Embryonic facial prominence (tissue), 1 donor: ENCODE data around the gene CLSTN2.

Experiments
- DNase-seq: peaks from one replicate; pipeline ENCODE4 v3.0.0-alpha.2; 2016; ENCODE audit errors: extremely low spot score

CLSTN2 gene

GRCh38 chr3:139941580-139941979, 6.6 kb downstream of the CLSTN2 start:
- DNase-seq, result no peak

GRCh38 chr3:139944256-139944910, 9.4 kb downstream of the CLSTN2 start:
- DNase-seq, result no peak

GRCh38 chr3:139945386-139945785, 10.4 kb downstream of the CLSTN2 start:
- DNase-seq, result no peak

GRCh38 chr3:139945942-139946341, 11.0 kb downstream of the CLSTN2 start:
- no peak for DNase-seq

- DNase-seq, result no peak
Measured at GRCh38 chr3:139948467-139948866, 13.5 kb downstream of the CLSTN2 start.

GRCh38 chr3:139948898-139949297, 13.9 kb downstream of the CLSTN2 start:
- DNase-seq, result no peak

GRCh38 chr3:139953131-139953910, 18.3 kb downstream of the CLSTN2 start:
- no peak for DNase-seq

- DNase-seq, result no peak
Measured at GRCh38 chr3:139954146-139954860, 19.3 kb downstream of the CLSTN2 start.

- DNase-seq, result no peak
Measured at GRCh38 chr3:139957844-139958243, 22.9 kb downstream of the CLSTN2 start.

GRCh38 chr3:139969386-139969785, 34.4 kb downstream of the CLSTN2 start:
- DNase-seq, result no peak

GRCh38 chr3:139970526-139970925, 35.5 kb downstream of the CLSTN2 start:
- no peak for DNase-seq

- DNase-seq, result no peak
Measured at GRCh38 chr3:139974809-139975425, 39.9 kb downstream of the CLSTN2 start.

- DNase-seq, result no peak
Measured at GRCh38 chr3:139975594-139976365, 40.8 kb downstream of the CLSTN2 start.

- DNase-seq, result no peak
Measured at GRCh38 chr3:139978966-139979365, 44.0 kb downstream of the CLSTN2 start.

- no peak for DNase-seq
Measured at GRCh38 chr3:139979991-139980390, 45.0 kb downstream of the CLSTN2 start.

- no peak for DNase-seq
Measured at GRCh38 chr3:139982404-139982803, 47.4 kb downstream of the CLSTN2 start.

GRCh38 chr3:139985576-139985975, 50.6 kb downstream of the CLSTN2 start:
- DNase-seq, result no peak

- DNase-seq, result no peak
Measured at GRCh38 chr3:139987908-139988307, 52.9 kb downstream of the CLSTN2 start.

GRCh38 chr3:139988472-139989156, 53.6 kb downstream of the CLSTN2 start:
- no peak for DNase-seq

GRCh38 chr3:139994891-139995290, 59.9 kb downstream of the CLSTN2 start:
- no peak for DNase-seq

GRCh38 chr3:140004271-140004670, 69.3 kb downstream of the CLSTN2 start:
- no peak for DNase-seq
